Posterior cingulate gyrus (tissue), 11 donors: Measurements from ENCODE around the gene PAX5.

Experiments used
- DNase-seq, 10 donors: peaks; one replicate each; pipeline versions ENCODE4 v3.0.0 to v3.0.0-alpha.2; 2020 to 2021; ENCODE audit warnings: mixed read lengths in 3 of 10
- intact Hi-C: fragments of 100-400 bp; cut with DNase I; formaldehyde crosslinking; loops from one replicate; pipeline ENCODE4 v1.15.1; 2023

Gene PAX5

DNA sequence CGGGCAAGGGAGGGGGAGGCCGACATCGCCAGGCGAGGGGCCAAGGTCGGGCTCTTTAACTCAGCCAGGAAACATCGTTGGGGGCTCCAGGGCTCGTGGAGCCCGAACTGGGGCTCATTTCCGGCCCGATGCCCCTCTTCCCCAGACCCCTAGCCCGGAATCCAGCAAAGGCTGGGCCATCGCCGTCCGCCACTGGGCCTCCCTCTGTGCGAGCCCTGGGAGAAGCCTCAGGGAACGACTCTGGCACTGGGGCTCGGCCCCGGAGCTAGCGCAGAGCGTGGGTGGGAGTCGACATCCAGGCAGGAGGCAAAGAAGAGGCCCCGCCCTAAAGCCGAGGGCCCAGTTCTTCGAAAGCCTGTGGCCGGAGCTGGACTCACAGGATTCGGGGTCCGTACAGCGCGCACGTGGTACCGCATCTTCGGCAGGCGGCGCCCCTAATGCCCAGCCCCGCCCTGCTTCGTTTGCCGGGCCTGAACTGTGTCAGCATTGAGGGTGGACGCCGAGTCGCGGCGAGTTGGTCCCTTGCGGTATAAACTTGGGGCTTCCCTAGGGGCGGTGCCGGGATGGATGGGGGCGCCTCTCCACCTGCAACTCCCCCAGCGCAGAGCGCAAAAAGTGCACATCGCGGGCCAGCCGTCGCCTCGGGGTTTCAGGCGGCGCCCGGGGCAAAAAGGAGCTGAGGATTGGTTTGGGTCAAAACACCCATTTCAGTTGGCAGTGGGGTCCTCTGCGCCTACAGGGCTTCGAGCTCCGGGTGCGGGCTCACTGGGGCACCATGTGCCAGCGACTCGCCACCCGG lies 3.6 kb upstream of the PAX5 start:
- no peak for DNase-seq
- intact Hi-C loops, result no loop called here

DNA sequence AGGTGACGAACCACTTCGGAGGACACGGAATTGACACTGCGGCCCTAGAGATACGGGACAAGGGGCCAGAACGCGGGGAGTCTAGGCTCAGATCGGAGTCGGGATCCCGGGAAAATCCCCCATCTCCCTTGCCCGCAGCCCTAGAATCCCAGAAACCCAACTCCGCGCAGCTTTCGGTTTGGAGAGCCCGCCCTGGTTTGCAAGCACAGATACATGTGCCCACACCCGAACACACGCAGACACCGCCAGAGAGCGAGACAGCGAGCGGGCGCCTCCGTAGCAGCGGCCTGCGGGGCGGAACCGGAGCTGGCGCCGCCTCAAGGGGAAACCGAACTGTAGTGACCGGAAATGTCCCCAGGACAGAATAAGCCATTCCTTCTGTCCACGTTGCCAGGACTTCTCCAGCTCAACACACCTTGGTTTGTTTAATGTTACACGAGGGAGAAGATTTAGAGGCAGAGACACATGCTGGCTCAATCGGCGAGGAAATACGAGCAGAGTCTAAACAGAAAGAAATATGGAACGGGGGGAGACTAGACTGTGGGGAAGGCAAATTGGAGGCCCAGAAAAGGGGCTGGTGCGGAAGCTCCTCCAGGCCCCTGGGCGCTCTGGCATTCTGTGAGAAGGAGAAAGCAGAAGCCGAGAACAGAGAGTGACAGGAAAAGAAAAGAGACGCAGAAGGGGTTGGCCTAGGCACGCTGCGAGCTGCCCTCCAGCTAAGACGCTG lies 2.9 kb upstream of the PAX5 start:
- intact Hi-C loops, result no loop called here
- peak in 2 of 10 donors; percentile 24 to 55 for DNase-seq

DNA sequence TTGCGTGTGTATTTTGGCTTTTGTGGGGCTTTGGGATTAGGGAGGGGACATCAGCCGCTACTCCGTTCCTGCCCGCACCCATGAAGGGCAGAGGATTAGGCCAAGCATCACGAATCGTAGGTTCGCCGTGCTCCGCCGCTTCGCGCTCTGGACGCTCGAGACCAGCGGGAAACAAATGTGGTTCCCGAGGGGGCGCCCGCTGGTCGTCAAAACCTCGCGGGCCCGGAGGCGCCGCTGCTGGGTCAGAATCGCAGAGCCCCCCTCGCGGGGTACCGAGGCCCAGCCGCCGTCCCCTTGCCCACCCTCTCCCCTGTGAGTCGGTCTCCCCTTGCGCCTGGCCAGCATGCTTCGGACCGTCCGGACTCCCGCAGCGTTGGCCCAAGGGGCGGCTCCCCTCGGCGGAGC lies 2.3 kb upstream of the PAX5 start:
- intact Hi-C loops, result no loop called here
- DNase-seq, result no peak

DNA sequence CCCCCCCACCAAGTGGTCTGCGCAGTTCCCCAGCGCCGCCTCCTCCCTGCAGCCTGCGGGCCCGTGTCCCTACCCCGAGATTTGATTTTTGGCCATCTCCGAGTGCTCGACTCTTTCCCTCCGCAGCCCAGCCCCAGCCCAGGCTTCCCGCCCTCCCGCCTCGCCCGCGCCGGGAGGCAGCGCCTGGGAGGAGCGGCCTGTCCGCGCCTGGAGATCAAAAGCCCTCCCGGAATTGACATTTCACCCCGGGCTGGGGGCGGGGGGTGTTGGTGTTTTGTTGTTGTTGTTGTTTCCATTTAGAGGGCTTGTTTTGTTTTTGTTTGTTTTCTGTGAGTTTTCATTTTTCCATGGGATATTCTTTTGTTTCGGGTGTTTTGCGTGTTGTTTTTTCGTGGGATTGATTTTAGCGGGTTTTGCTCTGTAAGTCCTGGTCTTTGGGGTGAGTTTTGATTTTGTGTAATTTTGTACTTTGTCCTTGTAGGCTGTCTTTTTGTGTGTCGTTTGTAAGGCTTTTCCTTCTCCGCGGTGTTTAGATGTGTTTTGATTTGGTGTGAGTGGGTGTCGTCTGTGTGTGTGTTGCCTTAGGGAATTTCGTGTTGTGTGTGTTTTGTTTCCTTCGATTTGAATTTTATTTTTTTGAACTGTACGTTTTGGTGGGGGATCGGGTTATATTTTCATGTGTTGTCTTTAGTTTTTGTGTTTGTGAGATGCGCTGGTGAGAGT lies 1.7 kb upstream of the PAX5 start:
- no peak for DNase-seq
- intact Hi-C loops, result no loop called here

DNA sequence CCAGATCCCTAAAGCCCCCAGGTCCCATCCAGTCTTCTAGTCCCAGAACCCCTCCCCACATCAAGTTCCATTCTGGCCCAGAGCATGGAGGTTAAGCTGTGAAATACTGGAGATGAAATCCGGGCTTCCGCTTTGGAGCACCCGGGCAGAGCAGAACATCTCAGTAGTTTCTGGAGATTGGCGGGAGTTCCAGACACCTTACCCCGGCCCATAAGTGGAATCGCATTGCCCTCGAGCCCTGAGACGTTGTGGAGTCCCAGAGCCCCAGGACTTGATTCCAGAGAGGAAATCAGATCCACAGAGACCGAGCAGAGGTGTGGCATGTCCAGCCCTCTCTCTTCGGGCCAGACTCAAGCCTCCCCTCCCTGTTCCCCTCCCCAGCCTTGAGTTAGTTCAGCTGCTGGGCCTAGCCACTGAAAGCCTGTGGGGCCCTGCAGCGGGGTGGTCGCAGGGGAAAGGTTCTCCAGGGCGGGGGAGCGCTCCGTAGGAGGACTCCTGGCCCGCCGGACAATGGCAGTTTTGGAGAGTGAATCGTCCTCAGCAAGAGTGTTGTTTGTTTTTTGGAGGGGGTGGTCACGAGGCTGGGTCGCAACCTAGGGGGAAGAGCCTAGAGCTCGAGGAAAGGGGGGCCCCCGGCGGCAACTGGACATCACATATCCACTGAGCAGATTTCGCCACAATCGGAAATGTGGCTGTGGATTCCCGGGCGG lies 1.0 kb upstream of the PAX5 start:
- intact Hi-C loops, result no loop called here
- DNase-seq, result peak in 1 of 10 donors; percentile 66

DNA sequence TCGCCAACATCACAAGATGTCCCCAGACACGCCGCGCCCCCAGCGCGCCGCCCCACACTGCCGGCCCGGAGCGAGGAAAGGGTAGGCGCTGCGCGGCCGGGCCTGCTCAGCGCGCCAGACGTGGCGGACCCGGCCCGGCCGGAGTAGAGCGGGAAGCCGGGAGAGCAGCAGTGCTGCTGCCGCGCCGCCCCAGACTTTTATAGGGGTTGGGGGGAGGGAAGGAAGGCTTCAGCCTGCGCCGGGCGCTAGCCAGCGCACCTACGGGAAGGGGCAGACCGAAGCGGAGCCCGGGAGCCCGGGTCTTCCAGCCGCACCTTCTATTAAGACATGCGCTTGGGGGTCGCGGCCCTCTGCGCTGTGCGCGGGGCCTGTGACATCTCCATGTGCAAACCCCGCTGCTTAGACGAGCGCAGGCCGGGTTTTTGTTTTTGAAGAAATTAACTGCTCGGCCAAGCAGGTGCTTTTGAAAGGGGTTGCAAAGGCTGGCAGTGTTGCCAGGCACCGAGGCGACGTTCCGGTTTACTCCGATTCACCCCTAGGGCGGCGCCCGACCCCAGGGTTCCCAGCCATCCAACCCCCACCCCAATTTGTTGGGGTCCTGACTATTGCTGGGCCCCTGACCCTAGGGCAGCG lies 353 bp upstream of the PAX5 start:
- DNase-seq, result no peak
- intact Hi-C loops, result no loop called here

DNA sequence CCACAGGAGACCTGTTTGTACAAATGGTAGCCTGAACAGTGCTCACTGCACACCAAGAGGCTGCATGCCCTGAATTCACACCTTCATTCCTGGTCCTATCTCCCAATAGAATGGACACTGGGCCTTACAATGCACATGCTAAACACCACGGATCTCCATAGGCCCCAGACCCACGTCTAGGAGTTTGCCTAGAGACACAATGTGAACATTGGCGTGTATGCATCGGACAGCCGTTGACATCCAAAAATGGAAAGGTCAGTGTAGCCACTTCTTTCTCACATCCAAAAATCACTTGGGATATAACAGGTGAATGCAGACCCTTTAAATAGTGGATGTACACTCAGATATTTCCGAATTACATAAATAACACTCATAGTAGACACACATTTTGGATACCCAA lies 927 bp downstream of the PAX5 start:
- no peak for DNase-seq
- intact Hi-C loops, result no loop called here

DNA sequence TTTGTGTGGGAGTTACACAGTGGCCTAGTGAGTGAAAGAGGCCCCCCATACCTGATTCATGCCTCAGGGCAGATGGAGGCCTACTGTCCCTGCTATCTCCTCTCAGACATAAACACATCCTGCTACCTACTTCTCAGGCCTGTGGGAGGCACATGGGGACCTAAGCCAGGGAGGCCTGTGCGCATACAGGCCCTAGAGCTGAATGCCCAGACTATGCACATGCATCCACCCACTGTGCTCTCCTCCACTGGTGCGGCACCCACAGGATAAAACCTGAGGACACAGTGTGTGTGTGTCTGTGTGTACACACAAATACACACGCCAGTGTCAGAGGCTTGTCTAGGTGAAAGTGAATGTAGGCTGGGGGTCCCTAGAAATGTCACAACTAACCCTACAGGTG lies 1.4 kb downstream of the PAX5 start:
- DNase-seq, result no peak
- intact Hi-C loops, result no loop called here

DNA sequence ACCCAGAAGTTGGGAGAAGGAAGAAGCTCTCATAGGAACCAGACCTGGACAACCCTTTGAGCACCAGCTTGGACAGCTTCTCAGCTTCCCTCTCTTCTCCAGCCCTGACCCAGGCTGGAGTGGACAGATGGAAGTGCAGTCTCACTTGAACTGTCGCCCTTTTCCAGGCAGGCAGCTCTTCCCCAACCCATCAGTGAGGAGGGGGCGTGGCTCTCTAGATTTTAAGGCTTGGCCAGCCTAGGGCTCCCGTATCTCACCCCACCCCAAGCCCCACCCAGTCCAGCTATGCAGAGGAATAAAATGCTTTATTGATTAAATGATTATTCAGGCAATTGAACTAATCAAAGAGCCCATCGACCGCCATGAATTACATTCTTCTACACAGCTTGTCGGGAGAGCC lies 2.2 kb downstream of the PAX5 start:
- intact Hi-C loops, result no loop called here
- DNase-seq, result no peak

DNA sequence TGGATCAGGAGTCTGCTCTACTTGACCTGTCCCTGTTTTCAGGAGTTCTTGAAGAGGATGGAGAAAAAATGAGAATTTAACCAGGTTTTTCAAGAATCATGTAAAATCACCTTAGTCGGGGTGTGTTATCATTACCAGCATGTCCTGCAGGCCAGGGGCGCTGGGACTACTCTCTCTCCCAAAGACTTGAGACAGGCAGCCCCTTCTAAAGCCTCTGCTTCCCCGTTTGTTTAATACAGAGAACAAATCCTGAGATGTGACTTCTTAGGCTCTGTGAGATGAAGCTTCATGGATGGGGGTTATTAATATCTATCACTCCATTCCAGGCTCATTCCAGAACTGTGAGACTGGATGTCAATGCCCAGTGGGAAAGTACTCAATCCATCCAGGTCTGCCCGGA lies 3.0 kb downstream of the PAX5 start:
- DNase-seq, result no peak
- intact Hi-C loops, result no loop called here

DNA sequence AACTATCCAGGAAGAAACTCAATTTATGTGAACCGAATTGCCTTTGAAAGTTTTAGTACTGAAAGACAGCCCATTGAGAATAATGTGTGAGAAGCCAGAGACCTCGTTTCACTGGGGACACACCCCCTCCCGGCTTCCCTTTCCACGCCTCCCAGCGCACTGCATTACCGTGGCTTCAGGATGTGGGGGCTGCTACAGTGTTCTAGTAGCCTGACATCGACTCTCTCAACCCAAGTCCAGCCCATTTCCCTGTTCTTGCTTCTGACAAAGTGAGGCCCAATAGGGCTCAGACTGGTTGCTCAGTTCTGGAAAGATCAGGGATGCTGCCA lies 3.5 kb downstream of the PAX5 start:
- no peak for DNase-seq
- intact Hi-C loops, result no loop called here

DNA sequence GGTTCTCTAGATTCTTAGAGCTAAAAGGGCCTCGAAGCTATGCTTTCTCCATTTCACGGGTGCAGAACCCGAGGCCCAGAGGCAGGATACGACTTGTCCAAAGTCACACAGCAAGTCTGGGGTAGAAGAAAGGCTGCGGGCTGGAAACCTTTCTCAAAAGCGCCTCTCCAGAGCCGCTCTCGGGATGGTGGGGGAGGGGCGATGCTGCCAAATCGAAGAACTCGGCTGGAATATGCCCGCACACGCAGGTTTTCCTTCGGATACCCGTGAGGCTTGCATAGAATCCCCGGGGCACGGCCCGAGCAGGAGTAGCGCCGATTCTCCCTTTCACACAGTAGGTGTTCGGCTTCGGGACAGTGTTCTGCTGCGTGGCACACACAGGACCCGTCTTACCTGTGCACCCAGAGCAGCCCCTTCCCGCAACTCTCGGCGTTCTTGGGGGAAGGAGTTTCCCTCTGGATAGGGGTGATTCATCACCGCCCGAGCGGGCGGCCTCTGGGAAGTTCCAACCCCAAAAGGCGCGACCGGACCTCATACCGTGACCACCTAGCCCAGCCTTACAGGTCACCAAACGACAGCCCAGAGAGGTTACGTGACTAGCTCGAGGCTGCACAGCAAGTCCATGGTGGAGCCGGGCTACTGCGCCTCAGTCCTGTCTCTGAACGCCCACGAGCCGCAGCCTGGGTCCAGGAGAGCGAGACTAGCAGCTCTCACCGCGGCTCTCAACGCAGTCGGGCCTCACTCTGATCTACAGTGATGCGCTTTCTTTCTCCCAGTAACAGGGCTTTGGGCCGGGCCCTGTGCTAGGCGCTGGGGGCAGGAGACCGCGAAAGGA lies 4.1 kb downstream of the PAX5 start:
- intact Hi-C loops, result no loop called here
- no peak for DNase-seq

DNA sequence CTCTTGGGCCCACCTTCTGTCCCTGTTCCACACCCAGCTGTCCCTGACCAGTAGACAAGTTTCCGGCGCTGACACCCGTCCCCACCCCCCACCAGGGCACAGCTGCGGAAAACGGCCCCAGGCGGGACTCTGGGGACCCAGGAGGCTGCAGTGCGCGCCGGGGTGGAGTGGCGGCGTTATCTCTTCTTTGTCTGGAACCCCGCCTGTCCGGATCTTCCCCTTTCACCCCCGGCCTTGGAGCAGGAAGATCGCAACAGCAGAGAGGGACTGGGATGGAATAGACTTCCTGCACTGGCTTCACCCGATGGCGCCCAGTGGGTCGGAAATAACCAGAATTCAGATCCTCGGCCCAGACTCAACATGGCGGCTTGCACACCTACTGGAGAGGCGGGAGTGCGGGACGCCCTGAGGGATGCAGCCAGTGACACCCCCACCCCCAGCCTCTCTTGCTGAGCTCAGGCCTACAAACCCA lies 4.7 kb downstream of the PAX5 start:
- intact Hi-C loops, result no loop called here
- DNase-seq, result no peak

DNA sequence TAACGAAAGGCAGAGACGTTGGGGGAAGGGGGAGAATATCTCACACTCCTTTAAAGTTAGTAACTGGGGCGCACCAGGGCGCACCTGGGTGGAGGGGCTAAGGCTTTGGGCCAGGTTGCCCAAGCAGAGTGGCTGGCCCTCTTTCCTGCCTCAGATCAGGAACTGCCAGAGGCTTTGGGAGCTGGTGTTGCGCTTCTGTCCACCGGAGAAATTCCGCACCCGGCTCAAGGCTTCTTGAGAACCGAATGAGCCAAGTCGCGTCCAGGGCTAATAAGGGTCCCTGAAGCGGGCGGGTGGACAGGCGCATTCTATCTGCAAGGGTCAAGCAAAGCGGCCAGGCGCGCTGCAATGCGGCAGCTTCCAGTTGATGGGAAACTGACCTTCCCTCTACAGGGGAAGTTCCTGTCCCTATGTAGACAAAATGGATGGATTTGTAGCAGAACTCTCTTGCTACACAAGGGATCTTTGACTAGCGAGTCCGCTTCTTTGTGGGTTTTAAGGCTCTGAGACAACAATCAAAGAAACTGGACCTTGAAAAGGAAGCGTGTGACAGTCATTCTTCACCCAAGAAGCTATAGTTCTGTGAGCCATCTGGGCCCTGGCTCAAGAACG lies 5.5 kb downstream of the PAX5 start:
- no peak for DNase-seq
- intact Hi-C loops, result no loop called here

DNA sequence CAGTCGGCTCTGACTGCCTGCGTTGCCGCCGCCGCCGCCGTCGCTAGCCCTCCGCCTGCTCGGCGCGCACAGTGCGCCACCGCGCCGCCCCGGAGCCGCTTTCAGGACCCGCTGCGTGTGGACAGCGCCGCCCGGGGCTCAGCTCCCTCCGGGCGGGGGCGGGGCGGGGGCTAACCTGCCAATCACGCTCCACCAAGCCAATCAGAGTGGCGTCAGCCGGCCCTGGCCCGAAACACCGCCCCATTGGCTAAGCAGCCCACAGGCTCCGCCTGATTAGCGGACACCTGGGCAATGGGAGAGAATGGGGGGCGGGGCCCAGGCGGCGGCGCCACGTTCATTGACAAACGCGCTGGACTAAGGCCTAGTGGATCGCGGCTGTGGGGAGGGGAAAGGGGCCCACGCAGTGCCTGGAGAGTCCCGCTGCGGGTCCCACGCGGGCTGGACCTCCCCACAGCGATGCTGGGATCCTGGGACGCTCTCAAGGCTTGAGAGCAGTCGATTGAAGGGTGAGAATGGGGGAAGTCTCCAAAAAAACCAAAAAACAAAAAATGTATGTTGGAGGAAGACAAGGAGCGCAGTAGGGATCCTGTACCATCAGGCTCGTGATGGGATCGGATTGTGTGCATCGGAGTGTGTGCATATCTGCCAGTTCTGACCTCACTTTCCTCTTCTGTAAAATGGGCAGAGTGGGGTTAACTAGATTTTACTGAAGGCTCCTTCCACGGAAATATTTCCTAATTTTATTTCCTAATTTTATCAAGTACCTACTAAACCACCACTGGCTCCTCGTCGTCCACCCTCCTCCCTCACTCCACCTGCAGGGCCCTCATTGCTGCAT lies 6.3 kb downstream of the PAX5 start:
- intact Hi-C loops, result no loop called here
- DNase-seq, result peak; percentile 50 to 95 (median 64)

DNA sequence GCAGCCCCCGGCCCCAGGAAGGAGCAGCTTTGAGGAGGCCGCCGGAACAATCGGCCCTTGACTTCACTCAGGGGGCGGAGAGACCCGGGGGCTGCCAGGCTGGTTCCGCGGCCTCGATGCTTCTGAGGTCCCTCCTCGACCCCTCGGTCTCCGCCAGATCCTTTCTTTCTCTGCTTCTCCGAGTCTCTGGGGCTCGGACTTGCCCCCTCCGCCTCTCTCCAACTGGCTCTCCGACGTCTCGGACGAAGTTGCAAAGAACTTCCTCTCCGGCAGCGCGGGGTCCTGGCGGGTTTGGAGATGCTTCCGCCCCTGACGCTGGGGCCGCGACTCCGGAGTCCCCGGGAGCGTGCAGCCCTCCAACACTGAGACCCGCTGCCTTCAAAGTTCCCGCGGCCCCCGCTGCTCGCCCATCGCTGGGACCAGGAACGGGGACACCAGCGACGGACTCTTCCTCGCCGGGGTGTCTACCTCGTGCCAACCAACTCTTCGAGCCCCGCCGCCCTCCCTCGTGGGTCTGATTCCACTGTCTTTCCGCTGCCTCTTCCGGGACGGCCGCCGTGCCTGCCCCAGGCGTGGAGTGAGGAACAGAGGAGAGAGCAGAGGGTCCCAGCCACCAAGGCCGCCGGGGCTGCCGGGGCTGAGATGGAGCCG lies 7.0 kb downstream of the PAX5 start:
- no peak for DNase-seq
- intact Hi-C loops, result no loop called here

DNA sequence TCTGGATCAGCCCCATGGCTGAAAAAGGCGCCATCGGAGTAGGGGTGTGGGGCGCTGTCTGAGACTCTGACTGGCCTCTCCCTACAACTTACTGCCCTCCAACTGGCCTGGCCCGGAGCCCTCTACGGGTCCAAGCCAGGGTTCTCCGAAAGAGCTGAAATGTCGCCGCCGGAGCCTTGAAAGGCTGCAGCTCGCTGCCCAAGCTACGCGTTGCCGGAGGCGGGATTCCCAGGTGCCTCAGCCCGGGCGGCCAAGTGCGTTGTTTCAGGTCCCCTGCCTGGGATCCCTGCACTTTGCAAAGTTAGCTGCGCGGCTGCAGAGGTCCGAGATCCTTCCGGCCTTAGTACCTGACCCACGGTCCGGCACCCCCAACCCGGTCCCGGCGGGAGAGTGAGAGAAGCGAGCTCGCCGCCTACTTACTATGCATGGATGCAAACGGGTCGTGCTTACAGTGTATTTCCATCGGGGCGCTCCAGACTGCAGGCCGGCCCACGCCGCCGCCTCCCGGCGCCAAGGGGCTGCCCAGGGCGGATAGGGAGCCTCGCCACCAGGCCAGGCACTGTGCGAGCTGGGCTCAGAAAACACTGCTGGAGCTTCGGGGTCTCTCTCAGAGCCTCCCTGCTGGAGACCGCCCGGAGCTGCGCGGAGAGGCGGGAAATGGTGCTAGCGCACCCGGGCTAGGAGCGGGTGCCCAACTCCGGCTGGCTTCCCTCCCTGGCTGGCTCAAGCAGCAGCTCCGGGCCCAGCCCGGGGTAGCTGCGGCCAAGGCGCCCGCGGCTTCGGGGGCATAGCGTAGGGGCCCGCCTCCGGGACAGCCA lies 7.7 kb downstream of the PAX5 start:
- no peak for DNase-seq
- intact Hi-C loops, result no loop called here
